ENCODE measurements around the gene GPR158.
"Not testable (repeated sequence)": the region's sequence is repeated elsewhere in the genome, so short reads cannot be mapped to it uniquely, and the experiment has no call there.

The GPR158 gene

DNA sequence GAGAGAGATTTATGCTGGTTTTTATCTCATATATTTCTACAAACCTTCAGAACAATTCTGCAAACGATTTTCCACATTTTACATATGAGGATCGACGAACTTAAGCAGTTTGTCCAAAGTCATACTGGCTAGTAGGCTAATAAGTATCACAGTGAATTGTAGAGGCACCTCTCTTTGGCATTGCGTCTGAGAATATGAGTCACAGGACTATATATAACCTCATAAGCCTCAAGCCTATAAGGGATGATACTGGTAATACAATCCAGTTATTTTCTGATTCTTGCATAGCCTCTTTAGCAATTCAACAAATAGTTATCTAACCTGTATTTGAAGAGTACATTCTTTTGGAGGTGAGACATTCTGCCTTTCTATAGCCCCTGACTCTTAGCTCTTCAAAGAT is 129.8 kb downstream of the GPR158 start:
- no peak for DNase-seq

DNA sequence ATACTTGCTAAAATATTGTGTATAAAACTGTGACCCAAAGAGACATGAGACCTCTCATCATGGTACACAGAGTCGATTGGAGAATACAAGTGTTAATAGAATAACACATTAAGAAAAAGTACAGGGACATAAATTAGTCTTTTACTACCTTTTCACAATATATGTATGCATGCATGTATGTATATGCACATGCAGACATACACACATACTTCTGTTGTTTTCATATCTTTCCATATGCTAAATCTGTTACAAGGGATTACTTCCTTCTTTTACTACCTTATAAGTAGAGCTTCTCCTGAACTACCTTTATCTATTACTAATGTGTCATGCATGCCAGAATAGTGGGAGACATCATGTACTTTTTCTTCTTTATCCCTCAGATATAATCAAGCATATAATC is 131.6 kb downstream of the GPR158 start:
- no peak for DNase-seq

DNA sequence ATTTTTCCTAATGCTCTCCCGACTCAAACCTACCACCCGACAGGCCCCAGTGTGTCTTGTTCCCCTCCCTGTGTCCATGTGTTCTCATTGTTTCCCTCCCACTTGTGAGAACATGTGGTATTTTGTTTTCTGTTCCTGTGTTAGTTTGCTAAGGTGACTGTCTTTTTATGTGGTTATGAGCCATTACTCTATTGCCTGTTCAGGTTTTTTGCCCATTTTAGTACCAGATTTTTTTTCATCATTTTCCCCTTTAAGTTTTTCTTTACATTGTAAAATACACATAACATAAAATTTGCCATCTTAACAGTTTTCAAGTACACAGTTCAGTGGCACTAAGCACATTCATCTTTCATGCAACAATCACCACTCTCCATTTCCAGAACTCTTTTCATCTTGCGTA is 133.5 kb downstream of the GPR158 start:
- no peak for DNase-seq

DNA sequence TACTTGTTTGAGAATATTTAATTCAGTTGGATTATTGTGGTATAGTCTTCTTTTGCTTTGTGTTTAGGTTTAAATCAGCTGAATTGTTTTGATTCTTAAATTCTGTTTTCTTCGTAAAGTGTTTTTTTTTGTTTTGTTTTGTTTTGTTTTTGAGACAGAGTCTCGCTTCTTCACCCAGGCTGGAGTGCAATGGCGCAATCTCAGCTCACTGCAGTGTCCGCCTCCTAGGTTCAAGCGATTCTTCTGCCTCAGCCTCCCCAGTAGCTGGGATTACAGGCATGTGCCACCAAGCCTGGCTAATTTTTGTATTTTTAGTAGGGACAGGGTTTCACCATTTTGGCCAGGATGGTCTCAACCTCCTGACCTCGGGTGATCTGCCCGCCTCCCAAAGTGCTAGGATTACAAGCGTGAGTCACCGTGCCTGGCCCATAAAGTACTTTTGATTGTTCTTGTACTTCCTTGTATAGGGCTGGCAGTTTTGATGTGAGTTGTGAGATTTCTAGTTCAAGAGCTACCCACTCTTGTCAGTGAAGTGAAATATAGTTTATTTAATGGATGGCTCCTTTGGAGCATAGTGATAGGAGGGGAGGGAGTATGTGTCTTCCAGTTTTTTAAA is 142.9 kb downstream of the GPR158 start:
- DNase-seq = not testable (repeated sequence)

DNA sequence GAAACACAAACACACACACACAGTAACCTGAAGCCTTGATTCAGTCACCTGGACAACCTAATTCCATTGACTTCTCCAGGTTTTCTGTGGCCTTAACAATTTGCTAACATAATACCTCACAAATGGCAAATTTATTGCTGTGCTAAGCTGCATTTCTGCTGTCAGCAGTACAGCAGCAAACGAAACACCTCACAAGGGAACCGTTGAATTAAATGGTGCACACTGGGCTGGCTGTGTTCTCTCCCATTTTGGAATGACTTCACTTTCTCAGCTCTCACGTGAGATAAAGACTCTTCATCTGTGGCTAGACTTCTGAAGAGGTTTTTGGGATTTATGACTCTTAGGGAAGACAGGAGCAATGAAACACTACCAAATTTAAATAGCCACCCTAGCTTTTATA is 152.5 kb downstream of the GPR158 start:
- DNase-seq = no peak

DNA sequence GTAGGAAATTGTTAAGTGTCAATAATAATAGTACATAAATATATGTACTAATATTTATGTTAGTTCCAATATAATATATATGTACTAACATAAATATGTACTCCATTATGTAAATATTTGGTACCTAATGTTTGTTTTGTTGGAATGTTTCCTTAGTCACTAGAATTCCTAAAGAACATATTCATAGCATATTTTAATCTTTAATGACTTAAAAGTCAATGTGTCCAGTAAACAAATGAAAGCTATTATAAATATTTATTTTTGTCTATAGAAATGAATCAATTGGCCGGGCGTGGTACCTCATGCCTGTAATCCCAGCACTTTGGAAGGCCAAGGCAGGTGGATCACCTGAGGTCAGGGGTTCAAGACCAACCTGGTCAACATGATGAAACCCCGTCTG is 153.6 kb downstream of the GPR158 start:
- DNase-seq = no peak

DNA sequence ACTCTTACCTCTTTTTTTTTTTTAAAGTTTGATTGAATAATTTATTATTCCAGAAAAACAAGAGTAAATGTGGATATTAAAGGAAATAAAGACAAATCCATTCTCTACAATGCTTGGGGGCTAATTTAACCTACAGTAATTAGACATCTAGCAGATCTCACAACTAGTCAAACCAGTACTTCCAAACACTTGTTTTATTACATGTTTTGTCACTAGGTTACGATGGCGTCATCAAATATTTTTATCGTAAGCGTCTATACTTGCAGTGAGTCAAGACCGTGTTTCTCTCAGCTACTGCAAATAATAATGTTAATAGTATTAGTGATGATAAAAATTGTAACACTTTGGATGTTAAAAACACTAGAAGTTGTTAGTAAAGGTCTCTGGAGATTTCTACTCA is 154.8 kb downstream of the GPR158 start:
- DNase-seq = not testable (repeated sequence)

DNA sequence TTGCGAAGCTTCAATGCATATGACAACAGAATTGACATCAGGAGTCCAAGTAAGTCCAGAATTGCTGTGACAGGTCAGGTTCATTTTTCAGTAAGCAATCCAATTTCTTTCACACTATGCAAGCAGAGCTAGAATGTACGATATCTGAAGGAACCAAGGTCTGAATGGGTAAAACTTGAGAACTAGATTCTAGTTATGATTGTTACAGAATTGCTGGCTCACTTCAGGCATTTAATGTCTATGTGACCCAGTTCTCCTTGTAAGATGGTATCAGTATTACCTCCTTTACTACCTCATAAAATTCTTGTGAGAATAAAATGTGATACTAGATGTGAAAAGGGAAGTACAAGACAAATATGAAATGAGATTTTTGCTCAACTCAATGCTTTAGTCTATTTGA is 159.6 kb downstream of the GPR158 start:
- no peak for DNase-seq

DNA sequence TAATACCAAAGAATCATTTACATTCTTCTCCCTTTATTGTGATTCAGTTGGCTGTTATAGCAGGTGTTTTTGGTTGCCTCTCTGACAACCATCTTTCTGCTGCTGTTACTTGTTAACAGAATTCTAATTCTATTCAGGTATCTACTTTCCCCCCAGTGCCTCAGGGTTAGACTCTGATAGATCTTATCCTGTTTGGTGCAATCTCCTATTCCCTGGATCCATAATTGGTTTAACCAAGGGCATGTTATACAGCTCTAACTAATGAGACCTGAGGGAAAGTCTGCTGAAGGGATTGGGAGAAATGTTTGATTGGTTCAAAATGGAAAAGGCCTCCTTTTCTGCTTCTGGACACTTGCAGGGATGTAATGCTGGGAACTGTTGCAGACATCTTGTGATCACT is 161.5 kb downstream of the GPR158 start:
- DNase-seq = no peak

DNA sequence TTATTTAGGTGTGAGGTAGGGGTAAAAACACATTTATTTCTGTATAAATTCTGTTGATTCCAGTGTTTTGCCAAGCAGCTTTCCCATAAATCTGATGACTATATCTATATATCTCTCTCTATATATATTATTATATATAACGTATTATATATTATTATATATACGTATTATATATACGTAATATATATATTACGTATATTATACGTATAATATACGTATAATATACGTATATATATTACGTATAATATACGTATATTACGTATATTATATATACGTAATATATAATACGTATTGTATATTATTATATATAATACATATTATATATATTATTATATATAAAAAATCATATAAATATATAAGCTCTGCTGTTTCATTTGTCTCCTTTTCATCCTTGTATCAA is 163.5 kb downstream of the GPR158 start:
- no peak for DNase-seq

DNA sequence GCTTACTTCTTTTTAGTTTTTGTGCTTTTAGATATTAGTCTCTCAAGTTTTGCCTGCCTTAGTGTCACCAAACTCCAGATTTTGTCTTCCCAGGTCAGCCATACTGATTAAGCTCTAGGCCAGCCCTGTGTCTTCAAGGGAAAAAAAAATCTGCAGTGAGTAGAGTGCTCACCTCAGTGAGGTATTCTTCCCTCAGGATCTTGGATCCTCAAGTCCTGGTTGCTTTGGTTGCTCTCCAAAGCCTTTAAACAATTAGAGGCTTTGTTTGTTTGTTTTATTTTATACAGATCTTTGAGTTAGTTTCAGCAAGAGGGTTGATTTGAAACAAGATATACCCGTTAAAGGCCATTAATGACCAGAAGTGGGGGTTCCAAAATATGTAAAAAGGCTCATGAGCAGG is 165.2 kb downstream of the GPR158 start:
- no peak for DNase-seq

DNA sequence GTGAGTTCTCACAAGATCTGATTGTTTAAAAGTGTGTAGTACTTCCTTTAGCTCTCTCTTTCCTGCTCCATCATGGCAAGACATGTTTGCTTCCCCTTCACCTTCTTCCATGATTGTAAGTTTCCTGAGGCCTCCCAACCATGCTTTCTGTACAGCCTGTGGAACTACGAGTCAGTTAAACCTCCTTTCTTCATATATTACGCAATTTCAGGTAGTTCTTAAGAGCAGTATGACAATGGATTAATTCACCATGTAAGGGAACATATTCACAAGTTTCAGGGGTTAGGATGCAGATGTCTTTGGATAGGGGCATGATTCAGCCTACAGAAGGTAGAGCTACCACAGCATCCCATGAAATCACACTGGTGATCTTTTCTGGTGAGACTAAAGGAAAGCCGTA is 174.7 kb downstream of the GPR158 start:
- DNase-seq = no peak

DNA sequence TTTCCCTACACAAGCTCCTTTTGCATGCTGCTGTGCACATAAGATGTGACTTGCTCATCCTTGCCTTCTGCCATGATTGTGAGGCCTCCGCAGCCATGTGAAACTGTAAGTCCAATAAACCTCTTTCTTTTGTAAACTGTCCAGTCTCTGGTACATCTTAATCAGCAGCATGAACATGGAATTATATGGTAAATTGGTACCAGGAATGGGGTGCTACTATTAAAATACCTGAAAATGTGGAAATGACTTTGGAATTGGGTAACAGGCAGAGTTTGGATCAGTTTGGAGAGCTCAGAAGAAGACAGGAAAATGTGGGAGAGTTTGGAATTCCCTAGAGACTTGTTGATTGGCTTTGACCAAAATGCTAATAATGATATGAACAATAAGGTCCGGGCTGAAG is 181.8 kb downstream of the GPR158 start:
- no peak for DNase-seq

DNA sequence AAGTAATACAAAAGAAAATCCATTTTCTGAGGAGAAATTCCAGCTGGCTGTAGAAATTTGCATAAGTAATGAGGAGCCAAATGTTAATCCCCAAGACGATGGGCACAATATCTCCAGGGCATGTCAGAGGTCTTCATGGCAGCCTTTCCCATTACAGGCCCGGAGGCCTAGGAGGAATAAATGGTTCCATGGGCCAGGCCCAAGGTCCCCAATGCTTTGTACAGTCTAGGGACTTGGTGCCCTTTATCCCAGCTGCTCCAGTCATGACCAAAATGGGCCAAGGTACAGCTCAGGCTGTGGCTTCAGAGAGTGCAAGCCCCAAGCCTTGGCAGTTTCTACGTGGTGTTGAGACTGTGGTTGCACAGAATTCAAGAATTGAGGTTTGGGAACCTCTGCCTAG is 182.5 kb downstream of the GPR158 start:
- DNase-seq = no peak

DNA sequence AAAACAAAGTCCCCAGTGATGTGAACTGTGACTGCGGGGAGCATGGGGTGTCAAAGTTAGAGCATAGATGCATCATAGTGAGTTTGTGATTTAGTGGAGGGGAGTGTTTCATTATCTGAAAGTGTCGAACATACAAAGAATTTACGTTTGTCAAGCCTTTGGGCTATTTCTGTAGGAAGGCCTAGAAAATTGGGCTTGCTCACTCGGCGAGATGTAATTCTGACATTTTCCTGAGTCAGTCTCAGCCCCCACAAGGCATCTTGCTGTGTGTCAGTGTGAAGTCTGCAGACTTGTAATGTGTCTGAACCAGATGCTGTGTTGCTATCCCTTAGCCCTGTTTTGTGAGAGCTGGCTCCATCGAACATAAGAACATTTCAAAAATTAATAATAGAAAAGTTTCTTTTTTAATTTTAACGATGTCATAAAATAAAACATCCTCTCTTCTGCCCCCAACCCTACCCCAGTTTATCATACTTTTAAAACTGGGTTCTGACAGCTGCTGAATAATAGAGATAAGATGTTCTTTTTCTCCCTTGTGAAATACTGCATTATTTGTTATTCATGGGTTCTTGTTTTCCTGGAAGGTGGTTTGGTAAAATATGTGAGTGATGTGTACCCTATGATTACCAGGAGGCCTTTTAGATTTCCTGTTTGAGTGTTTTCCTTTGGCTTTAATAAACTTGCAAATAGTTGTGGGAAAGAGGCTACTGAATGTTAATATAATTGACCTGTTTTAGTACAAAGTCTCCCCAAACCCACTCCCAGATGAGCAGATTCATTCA is 207.4 kb downstream of the GPR158 start:
- DNase-seq = no peak

DNA sequence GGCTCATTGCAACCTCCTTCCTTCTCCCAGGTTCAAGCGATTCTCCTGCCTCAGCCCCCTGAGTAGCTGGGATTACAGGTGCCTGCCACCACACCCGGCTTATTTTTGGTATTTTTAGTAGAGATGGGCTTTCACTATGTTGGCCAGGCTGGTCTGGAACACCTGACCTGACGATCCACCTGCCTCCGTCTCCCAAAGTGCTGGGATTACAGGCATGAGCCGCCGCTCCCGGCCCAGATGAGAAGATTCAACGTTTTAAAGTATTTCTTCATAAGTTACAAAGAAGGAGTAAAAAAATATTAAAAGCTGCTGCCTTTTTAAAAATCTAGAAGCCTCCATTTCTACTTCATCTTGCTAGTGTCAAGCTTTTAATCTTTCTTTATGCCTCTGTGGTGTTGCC is 208.1 kb downstream of the GPR158 start:
- DNase-seq = not testable (repeated sequence)

DNA sequence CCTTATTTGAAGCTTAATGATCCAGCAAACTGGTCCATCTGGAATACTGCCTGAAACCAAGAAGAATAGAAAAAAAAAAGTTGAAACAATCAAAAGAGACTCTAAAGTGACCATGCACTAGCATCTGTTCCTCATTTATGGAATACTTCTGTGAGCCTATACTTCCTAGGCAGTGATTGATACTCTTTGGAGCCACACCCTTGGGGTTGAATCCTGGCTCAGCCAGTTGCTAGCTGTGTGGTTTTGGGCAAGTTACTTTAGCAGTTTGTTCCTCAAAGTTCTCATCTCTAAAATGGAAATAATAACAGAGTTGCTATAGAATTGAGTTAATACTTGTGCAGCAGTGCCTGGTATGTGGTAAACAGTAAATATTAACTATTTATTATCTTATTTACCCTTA is 208.9 kb downstream of the GPR158 start:
- no peak for DNase-seq

DNA sequence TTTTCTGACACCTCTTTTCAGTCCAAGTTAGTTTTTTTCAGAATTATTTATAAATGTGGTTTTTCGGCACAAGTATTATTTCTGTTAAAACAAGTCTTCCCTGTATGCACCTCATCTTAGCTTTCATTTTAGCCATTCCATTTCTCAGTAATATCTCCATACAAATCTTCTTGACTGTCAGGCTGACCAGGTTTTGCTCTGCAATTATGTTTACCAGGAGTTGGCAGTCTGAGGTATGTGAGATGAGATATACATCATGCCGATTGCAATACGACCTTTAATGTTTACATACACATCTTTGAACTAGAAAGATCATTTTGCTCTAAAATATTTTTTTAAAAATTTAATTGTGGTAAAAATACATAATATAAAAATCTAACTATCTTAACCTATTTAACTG is 209.8 kb downstream of the GPR158 start:
- DNase-seq = no peak

DNA sequence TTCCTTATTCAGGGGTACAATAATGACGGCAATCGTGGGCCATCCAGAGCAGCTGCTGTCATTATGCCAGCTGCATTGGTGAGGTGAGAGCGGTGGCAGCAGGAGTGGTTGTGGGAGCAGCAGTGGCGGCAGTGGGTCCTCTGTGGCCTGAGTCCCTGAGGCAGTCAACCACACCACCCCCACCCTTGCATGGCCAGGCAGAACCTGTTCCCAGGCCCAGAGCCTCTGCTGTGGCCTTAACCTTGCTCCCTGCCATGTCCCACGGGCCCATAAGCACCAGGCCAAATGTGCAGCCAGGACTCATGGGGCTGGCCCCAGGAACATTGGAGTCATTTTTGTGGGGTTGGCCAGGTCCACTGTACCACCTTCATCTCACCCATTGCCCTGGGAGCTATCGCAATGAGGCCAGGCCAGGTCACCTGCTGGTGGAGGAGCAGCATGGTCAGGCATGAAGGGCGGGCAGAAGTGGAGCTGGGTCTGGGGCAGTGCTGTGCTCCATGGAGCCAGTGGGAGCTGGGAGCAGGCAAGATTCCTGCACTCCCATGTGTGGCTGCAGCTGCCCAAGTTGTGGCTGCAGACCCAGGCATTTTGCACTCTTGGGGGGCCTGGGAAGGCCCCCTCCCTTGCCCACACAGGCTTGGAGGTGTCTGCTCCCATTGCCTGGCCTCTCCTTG is 213.5 kb downstream of the GPR158 start:
- no peak for DNase-seq

DNA sequence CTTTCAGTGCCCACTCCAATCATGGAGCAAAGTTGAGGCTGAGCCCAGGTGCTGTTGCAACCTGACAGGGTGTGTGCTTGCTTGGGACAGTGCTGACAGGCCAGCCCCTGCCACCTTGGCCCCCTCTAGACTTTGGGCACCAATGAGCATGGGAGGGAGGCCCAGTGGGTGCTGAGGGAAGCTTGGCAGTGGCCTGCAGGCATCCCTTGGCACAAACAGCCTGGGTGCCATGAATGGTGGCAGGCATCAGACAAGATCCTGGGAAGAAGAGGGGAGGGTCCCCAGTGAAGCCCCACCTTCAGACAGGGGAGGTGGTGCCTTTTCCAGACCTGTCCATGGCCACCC is 214.0 kb downstream of the GPR158 start:
- no peak for DNase-seq

DNA sequence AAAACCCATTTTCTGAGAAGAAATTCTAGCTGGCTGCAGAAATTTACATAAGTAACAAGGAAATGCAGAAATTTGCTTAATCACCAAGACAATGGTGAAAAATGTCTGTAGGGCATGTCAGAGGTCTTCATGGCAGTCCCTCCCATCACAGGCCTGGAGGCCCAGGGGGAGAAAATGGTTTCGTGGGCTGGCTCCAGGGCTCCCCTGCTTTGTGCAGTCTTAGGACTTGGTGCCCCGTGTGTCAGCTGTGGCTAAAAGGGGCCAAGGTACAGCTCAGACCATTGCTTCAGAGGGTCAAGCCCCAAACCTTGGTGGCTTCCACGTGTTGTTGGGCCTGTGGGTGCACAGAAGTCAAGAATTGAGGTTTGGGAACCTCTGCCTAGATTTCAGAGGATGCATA is 215.9 kb downstream of the GPR158 start:
- no peak for DNase-seq

DNA sequence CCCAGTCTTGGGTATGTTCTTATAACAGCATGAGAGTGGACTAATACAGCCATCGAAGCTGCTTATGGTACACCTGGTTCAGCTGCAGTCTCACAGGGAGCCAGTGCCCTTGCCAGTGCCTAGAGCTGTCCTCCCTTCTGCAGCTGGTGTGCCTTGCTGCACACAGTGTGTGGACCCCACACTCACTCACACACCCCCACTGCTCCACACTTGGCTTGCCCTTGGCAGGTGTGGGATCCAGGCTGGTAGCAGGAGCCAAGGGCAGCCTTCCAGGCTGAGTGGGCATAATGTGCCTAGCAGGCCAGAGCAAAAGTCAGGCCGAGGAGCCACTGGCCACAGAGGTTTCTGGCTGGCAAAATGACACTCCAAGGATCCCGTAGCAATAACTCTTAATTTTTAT is 217.3 kb downstream of the GPR158 start:
- no peak for DNase-seq

DNA sequence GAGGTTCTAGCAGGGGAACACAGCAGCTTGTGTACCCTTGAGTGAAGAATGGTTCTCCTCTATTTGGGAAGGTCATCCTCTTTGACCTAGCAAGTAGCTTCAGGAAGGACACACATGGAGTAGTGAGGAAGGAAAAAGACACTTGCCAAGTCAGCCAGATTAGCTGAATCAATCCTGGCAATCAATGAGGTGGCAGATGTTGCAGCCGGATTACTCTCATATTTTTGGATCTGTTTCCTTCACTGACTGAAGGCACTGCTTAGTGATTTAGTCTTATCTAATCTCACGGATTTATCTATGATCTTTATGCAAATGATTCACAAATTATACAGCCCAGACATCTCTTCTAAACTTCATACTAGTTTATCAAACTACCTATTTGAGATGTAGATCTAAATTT is 218.8 kb downstream of the GPR158 start:
- DNase-seq = no peak

DNA sequence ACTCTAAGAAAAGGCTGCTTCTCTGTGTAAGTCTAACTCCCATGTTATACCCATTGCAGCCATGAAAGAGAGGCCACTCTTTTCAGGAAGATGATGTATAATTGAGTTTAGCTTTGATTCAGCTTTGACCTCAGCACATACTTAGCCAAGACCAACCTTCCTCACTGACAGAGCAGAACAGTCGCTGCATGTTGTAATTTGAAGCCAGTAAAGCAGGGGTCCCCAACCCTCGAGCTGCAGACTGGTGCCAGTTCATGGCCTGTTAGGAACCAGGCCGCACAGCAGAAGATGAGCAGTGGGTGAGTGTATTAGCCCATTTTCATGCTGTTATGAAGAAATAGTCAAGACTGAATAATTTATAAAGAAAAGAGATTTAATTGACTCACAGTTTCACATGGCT is 223.9 kb downstream of the GPR158 start:
- DNase-seq = no peak

DNA sequence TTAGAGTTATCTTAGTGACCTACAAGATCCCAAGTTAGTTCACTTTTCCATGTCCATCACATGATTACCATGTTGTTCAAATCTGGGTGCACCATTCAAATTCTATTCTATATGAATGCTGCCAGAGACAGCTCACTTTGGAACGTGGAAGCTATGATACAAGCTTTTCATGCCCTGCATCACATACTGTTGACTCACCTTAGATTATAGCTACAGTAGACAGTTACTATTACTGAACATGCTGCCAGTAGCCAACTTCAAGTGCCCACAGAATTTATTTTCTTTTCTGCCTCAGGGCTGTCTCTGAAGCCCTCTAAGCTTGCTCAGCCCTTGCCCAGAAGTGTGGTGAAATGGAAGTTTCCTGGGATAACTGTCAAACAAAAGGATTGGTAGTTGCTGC is 231.1 kb downstream of the GPR158 start:
- no peak for DNase-seq

Measured in NCI-H1105 (cell line).